AML-193 (cell line): ENCODE results near the gene CFAP206.

ENCODE experiments used
- DNase-seq, 2 experiments: peaks; one replicate each; lab custom pipeline; 2025; lab: John Stamatoyannopoulos, UW

Gene CFAP206

GRCh38 chr6:87407901-87408720 lies at the start of gene CFAP206:
CFAP206 (plus strand) TSS chr6:87407972; CDS start chr6:87409840, 1,868 bp downstream.
- peak; percentile 83 to 84 for DNase-seq

GRCh38 chr6:87364602-87365252 lies 43.0 kb upstream of the CFAP206 start:
- DNase-seq: no peak

- no peak for DNase-seq
Measured at GRCh38 chr6:87366072-87366827, 41.5 kb upstream of the CFAP206 start.

- DNase-seq: no peak
Measured at GRCh38 chr6:87366899-87367298, 40.9 kb upstream of the CFAP206 start.

GRCh38 chr6:87373377-87373776 lies 34.4 kb upstream of the CFAP206 start:
- DNase-seq: no peak

- no peak for DNase-seq
Measured at GRCh38 chr6:87375315-87375714, 32.5 kb upstream of the CFAP206 start.

- no peak for DNase-seq
Measured at GRCh38 chr6:87376643-87377042, 31.1 kb upstream of the CFAP206 start.

- no peak for DNase-seq
Measured at GRCh38 chr6:87378947-87379346, 28.8 kb upstream of the CFAP206 start.

GRCh38 chr6:87382861-87383260 lies 24.9 kb upstream of the CFAP206 start:
- no peak for DNase-seq

GRCh38 chr6:87384038-87384437 lies 23.7 kb upstream of the CFAP206 start:
- no peak for DNase-seq

GRCh38 chr6:87384449-87384848 lies 23.3 kb upstream of the CFAP206 start:
- no peak for DNase-seq

GRCh38 chr6:87391334-87391733 lies 16.4 kb upstream of the CFAP206 start:
- DNase-seq: peak; percentile 64 to 72

GRCh38 chr6:87393026-87393622 lies 14.6 kb upstream of the CFAP206 start:
- DNase-seq: peak; percentile 93 to 96

- DNase-seq: no peak
Measured at GRCh38 chr6:87395431-87395830, 12.3 kb upstream of the CFAP206 start.

GRCh38 chr6:87396595-87397392 lies 11.0 kb upstream of the CFAP206 start:
- DNase-seq: peak; percentile 92 to 95

GRCh38 chr6:87397656-87398055 lies 10.1 kb upstream of the CFAP206 start:
- no peak for DNase-seq

GRCh38 chr6:87401832-87402231 lies 5.9 kb upstream of the CFAP206 start:
- DNase-seq: no peak

- peak; percentile 42 to 55 for DNase-seq
Measured at GRCh38 chr6:87407561-87407900, 241 bp upstream of the CFAP206 start.

GRCh38 chr6:87408721-87409155 lies 966 bp downstream of the CFAP206 start:
- DNase-seq: no peak

- no peak for DNase-seq
Measured at GRCh38 chr6:87419266-87419665, 11.5 kb downstream of the CFAP206 start.

- no peak for DNase-seq
Measured at GRCh38 chr6:87420360-87420759, 12.6 kb downstream of the CFAP206 start.
